ENCODE results near the gene HMGXB4. TPM values are rescaled to one million over a fixed set of nuclear protein-coding genes. Genes with fewer than 3 reads are reported as not detected.

Gene HMGXB4
- total and polyA plus RNA-seq, 2 experiments from 2014 or later = 34.7 to 64.9 TPM

GRCh38 chr22:35330258-35330861, 73.1 kb downstream of the HMGXB4 start:
- no peaks in the 10 kb centered on the region for H3K79me2 ChIP-seq (replicated peaks; ENCODE audit: insufficient read depth)
- H3K36me3 Mint-ChIP-seq (ENCODE audit: low read depth) = peaks cover 9% of the 10 kb centered on the region
- H3K4me1 Mint-ChIP-seq = no peaks in the 10 kb centered on the region
- no peak overlapping the region for H2AFZ ChIP-seq
- H3K27ac Mint-ChIP-seq = no peak overlapping the region
- H3K4me3 Mint-ChIP-seq = no peak overlapping the region
- H4K20me1 ChIP-seq (replicated peaks; ENCODE audit: insufficient read depth) = no peaks in the 10 kb centered on the region
- DNase-seq (ENCODE audit: low spot score) = no peak
- H3K27me3 Mint-ChIP-seq (ENCODE audit: insufficient read depth, low read depth, poor library complexity) = no peaks in the 10 kb centered on the region
- no peaks in the 10 kb centered on the region for H3K9me3 Mint-ChIP-seq
- no peaks in the 10 kb centered on the region for H3F3A ChIP-seq (replicated peaks; ENCODE audit: low read depth)
- H3K27me3 ChIP-seq (ENCODE audit: insufficient read depth) = no peaks in the 10 kb centered on the region
- no peak overlapping the region for H3K4me2 ChIP-seq
- no peak overlapping the region for H3K27ac ChIP-seq (ENCODE audit: low read depth)
- H3K9me2 ChIP-seq (ENCODE audit: insufficient read depth) = no peaks in the 10 kb centered on the region
- ATAC-seq = no peak
- no peaks in the 10 kb centered on the region for H3K4me1 ChIP-seq (ENCODE audit: insufficient read depth)
- TF ChIP-seq NANOG (IDR thresholded peaks at IDR 0.05; ENCODE audit: borderline replicate concordance) (no peak), JUNB (IDR thresholded peaks at IDR 0.05; ENCODE audit: unreplicated experiment) (no peak), ETS1 (IDR thresholded peaks at IDR 0.05) (no peak), ZNF114 (CRISPR knock-in tag; IDR thresholded peaks at IDR 0.05) (no peak), POLR2AphosphoS5 (IDR thresholded peaks at IDR 0.05; ENCODE audit: low read depth) (no peak), STAT1 (IDR thresholded peaks at IDR 0.05; ENCODE audit: unreplicated experiment) (no peak), EZH2 (IDR thresholded peaks at IDR 0.05; ENCODE audit: low read depth, unreplicated experiment) (no peak), CREB1 (CRISPR knock-in tag; IDR thresholded peaks at IDR 0.05; ENCODE audit: low read depth) (no peak), EZH2phosphoT487 (IDR thresholded peaks at IDR 0.05; ENCODE audit: unreplicated experiment) (no peak), REST (IDR thresholded peaks at IDR 0.05; ENCODE audit: unreplicated experiment) (no peak), ZNF462 (CRISPR knock-in tag; IDR thresholded peaks at IDR 0.05) (no peak), ZNF331 (CRISPR knock-in tag; IDR thresholded peaks at IDR 0.05; ENCODE audit: low read depth) (no peak)
- no peaks in the 10 kb centered on the region for H3K36me3 ChIP-seq (ENCODE audit: insufficient read depth)
- H3K4me3 ChIP-seq = no peak overlapping the region
